Activated T-cell treated with anti-CD3 and anti-CD28 coated beads, Interleukin-2, amount 50 U/mL, for 72 hours (primary cell): ENCODE data around the gene OXA1L. TPM values are rescaled to one million over a fixed set of nuclear protein-coding genes. Genes with fewer than 3 reads are reported as not detected.

ENCODE experiments used
- ATAC-seq, 2 donors: fragments of 150-1000 bp; cut with Tn5 transposase; replicated peaks in 1 of 2; 2 replicates each; pipeline ENCODE4 v1.10.0; 2021; ENCODE audit warnings: moderate library complexity in 2 of 2, mild to moderate bottlenecking in 1 of 2
- DNase-seq, 2 donors: peaks; one replicate each; pipeline ENCODE4 v3.0.0; 2021 to 2022; ENCODE audit warnings: mixed read lengths in 1 of 2
- H3K27ac Mint-ChIP-seq: one replicate; pipeline ENCODE4 v1.8.0; 2022; ENCODE audit warnings: mild to moderate bottlenecking, moderate library complexity, mixed read lengths
- H3K27me3 Mint-ChIP-seq: one replicate; pipeline ENCODE4 v1.8.0; 2022; ENCODE audit warnings: low read depth, mixed read lengths
- H3K36me3 Mint-ChIP-seq, 2 donors: one replicate each; pipeline ENCODE4 v1.8.0; 2022; ENCODE audit warnings: mixed read lengths in 2 of 2, mild to moderate bottlenecking in 1 of 2; ENCODE audit not compliant: insufficient read depth in 2 of 2
- H3K4me1 Mint-ChIP-seq: one replicate; pipeline ENCODE4 v1.8.0; 2022; ENCODE audit warnings: low read depth, mixed read lengths
- H3K4me3 Mint-ChIP-seq, 2 donors: one replicate each; pipeline ENCODE4 v1.8.0; 2022; ENCODE audit warnings: mild to moderate bottlenecking in 2 of 2, mixed read lengths in 2 of 2, moderate library complexity in 2 of 2
- H3K9me3 Mint-ChIP-seq, 2 donors: one replicate each; pipeline ENCODE4 v1.8.0; 2022; ENCODE audit warnings: mixed read lengths in 2 of 2
- total RNA-seq, 2 donors: library from RNA; stranded (reverse); gene quantifications; one replicate each; pipeline ENCODE4 v1.2.3, GENCODE V29; 2022

The OXA1L gene
- total RNA-seq, 2 donors from 2014 or later: 135 to 136 TPM

- no peak for ATAC-seq
Observed at GRCh38 chr14:22811722-22812121, 45.2 kb downstream of the OXA1L start.

DNA sequence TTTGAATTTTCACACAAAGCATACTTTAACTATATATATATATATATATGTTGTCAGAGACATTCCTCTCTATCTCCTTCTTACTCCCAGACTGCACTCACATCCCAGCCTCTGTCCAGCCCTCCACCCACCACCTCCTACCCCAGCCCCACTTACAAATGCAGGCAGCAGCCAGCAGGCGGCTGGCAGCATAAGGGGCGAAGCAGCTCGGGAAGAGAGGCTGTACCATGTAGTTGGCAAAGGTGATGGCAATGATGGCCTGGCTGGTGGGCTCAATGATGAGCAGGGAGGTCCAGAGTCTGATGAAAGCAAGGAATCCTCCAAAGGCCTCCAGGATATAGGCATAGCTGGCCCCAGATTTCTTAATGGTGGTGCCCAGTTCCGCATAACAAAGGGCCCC is 46.3 kb downstream of the OXA1L start:
- Mint-ChIP-seq H3K27me3 (no peaks in the 10 kb centered on the region), H3K27ac (no peak overlapping the region), H3K4me1 (peaks cover 18% of the 10 kb centered on the region), H3K9me3 (no peaks in the 10 kb centered on the region), H3K36me3 (no peaks in the 10 kb centered on the region), H3K4me3 (no peak overlapping the region)
- no peak for DNase-seq
- ATAC-seq: no peak

More at GRCh38 chr14:22811722-22812121, 45.2 kb downstream of the OXA1L start:
- Mint-ChIP-seq H3K27ac (no peak overlapping the region), H3K4me3 (no peak overlapping the region), H3K9me3 (no peaks in the 10 kb centered on the region), H3K4me1 (peaks cover 16% of the 10 kb centered on the region), H3K27me3 (no peaks in the 10 kb centered on the region), H3K36me3 (no peaks in the 10 kb centered on the region)
- no peak for DNase-seq

DNA sequence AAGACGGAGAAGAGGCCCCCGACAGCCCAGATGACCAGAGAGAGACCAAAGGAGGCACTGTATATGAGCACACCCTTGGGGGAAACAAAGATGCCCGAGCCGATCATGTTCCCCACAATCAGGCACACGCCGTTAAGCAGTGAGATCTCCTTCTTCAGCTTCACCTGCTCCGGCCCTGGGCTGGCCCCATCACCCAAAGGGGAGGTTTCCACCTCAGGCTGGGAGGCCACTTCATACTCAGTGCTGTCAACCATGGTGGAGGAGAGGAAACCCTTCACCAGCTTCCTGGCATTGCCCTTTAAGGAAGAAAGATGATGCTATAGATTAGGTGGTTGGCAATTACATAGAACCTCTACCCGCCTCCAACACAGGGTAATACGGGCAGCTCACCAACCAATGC is 46.7 kb downstream of the OXA1L start:
- no peaks in the 10 kb centered on the region for H3K27me3 Mint-ChIP-seq
- DNase-seq (no peak), ATAC-seq (no peak)
- peaks cover 21% of the 10 kb centered on the region for H3K4me1 Mint-ChIP-seq
- no peaks in the 10 kb centered on the region for H3K36me3 Mint-ChIP-seq
- no peak overlapping the region for H3K4me3 Mint-ChIP-seq
- no peak overlapping the region for H3K27ac Mint-ChIP-seq
- H3K9me3 Mint-ChIP-seq: no peaks in the 10 kb centered on the region

- Mint-ChIP-seq H3K27ac (no peak overlapping the region), H3K36me3 (no peaks in the 10 kb centered on the region), H3K4me3 (no peak overlapping the region), H3K4me1 (peaks cover 27% of the 10 kb centered on the region), H3K9me3 (no peaks in the 10 kb centered on the region), H3K27me3 (no peaks in the 10 kb centered on the region)
- no peak for DNase-seq
- ATAC-seq: no peak
Observed at GRCh38 chr14:22814373-22814772, 47.9 kb downstream of the OXA1L start.

DNA sequence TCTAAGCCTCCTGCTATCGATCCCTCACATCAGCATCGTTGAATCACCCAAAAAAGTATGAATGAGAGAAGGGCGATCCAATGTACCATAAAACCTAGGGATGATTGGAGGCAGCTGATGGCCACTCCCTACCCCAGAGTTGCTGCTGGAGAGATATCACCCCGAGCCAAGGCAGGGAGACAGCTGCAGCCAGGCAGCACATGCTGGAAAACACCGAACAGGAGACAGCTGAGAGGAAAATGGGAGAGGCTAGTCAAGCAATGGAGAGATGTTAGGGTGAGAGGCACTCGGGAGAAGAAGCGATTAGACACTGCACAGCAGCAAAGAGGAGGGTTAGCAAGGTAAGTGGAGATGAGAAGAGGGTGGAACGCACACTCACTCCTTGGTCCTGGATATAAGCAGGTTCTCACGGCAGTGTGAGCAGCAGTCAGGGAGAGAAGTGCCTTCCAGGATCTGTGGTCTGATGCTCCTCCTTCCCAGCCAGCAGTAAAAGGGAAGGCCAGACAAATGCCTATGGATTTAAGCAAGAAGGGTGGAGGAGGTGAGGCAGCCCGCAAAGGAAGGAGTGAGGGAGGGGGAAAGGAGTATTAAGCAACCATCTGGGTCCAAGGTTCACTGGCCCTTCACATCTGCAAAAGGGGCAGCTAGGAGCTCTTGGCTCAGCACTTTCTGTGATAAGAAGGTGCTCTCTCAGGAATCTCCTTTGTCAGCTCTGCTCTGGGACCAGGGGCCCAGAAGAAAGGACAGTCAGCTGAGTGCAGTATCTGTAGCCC is 48.6 kb downstream of the OXA1L start, which contains the start of gene SLC7A7:
TSS of gene SLC7A7 (minus strand) at position 495 of the 773 bp plus-strand sequence. CDS start 2,037 bp downstream, outside the sequence.
- Mint-ChIP-seq H3K27ac (no peak within 1 kb of the TSS), H3K4me3 (no peak within 1 kb of the TSS), H3K27me3 (no peaks in the 10 kb centered on the region), H3K9me3 (no peaks in the 10 kb centered on the region), H3K4me1 (peaks cover 35% of the 10 kb centered on the region), H3K36me3 (no peaks in the 10 kb centered on the region)
- ATAC-seq: no peak
- DNase-seq: no peak

GRCh38 chr14:22819151-22819988 is 52.9 kb downstream of the OXA1L start:
- no peaks in the 10 kb centered on the region for H3K27me3 Mint-ChIP-seq
- DNase-seq: no peak
- H3K27ac Mint-ChIP-seq: no peak overlapping the region
- H3K9me3 Mint-ChIP-seq: no peaks in the 10 kb centered on the region
- peaks cover 43% of the 10 kb centered on the region for H3K4me1 Mint-ChIP-seq
- ATAC-seq: peak; percentile 46 to 57
- peak overlapping the region in 1 of 2 donors; percentile 28 for H3K4me3 Mint-ChIP-seq
- H3K36me3 Mint-ChIP-seq: no peaks in the 10 kb centered on the region

DNA sequence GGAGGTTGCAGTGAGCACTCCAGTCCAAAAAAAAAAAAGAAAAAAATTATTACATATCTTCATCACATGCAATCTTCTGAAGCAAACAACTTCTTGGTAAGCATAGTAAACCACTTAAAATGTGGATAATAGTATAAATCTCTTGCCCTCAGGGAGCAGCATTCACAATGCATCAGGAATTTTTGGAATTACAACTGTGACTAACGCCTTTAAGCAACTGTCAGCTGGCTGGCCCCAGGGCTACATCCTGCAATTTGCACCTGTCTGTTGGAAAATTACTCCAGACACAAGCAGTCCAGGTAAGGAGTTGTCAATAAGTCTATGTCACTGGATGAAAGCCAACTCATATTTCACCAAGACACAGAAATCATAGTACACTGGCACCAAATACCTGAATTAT is 54.2 kb downstream of the OXA1L start:
- H3K36me3 Mint-ChIP-seq: no peaks in the 10 kb centered on the region
- H3K27ac Mint-ChIP-seq: no peak overlapping the region
- no peaks in the 10 kb centered on the region for H3K9me3 Mint-ChIP-seq
- peaks cover 45% of the 10 kb centered on the region for H3K4me1 Mint-ChIP-seq
- H3K27me3 Mint-ChIP-seq: no peaks in the 10 kb centered on the region
- no peak overlapping the region for H3K4me3 Mint-ChIP-seq
- ATAC-seq (no peak), DNase-seq (no peak)

DNA sequence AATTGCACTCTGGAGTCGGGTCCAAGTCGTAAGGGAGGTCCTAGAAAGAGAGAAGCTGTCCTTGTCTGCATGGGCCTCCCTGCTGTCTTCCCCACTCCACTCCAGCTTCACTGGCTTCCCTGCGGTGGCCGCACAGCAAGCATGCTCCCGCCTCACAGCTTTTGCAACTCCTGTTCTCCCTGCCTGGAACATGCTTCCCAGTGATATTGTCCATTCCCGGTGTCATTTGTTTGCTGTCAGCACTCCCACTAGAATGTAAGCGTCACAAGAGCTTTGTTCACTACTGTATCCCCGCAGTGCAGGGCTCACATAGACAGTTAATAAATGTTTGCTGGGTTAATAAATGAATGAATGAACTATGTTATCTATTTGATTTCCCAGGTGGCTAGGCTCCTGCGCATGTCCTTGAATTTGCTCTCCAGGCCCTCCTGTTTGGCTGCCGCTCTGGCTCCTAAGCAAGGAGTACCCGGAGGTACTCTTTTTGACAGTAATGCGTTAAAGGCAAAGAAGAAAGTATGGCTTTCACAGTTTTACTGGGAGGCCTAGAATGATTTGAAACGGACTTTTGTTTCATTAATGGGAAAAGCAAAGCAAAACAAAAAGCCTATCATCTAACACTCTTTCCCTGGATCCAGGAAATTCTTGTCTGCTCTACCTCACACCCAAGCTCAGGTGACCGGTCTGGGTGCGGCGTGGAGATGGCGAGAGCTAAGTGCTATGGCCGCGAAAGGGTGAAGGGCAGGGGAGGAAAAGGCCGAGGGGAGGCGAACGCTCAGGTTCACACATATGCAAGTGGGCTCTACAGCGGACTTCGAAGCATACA is 54.9 kb downstream of the OXA1L start:
- H3K4me3 Mint-ChIP-seq: peak overlapping the region; percentile 27 to 31
- no peaks in the 10 kb centered on the region for H3K9me3 Mint-ChIP-seq

GRCh38 chr14:22822016-22822570 is 55.6 kb downstream of the OXA1L start:
- DNase-seq (no peak), ATAC-seq (no peak)
- Mint-ChIP-seq H3K9me3 (no peaks in the 10 kb centered on the region), H3K27me3 (no peaks in the 10 kb centered on the region), H3K4me3 (peak overlapping the region; percentile 22 to 77), H3K27ac (no peak overlapping the region), H3K4me1 (peaks cover 40% of the 10 kb centered on the region), H3K36me3 (no peaks in the 10 kb centered on the region)

More for the DNA sequence above, 54.9 kb downstream of the OXA1L start:
- Mint-ChIP-seq H3K4me1 (peaks cover 40% of the 10 kb centered on the region), H3K36me3 (no peaks in the 10 kb centered on the region), H3K27me3 (no peaks in the 10 kb centered on the region), H3K27ac (no peak overlapping the region)
- DNase-seq (no peak), ATAC-seq (no peak)

Other genes with a start within 250 kb of the OXA1L start
- gene DAD1, start 177.5 kb upstream of the OXA1L start, total RNA-seq: 100 to 1,000 TPM; 165 to 188 TPM
- 10 to 100 TPM; 18.8 to 21.9 TPM for gene ABHD4, start 168.4 kb upstream of the OXA1L start, total RNA-seq
- not detected for gene OR6J1, start 122.3 kb upstream of the OXA1L start, total RNA-seq
- 1 to 10 TPM in 1 of 2 donors, under 1 TPM in 1; 0.21 to 1.5 TPM for gene SLC7A7, start 48.7 kb downstream of the OXA1L start, total RNA-seq
- gene MRPL52, start 63.2 kb downstream of the OXA1L start, total RNA-seq: 10 to 100 TPM; 76.9 to 80.4 TPM
- gene MMP14, start 69.9 kb downstream of the OXA1L start, total RNA-seq: 1 to 10 TPM; 1.4 to 6.8 TPM
- gene LRP10, start 105.1 kb downstream of the OXA1L start, total RNA-seq: 10 to 100 TPM; 66.5 to 78.4 TPM
- 1 to 10 TPM; 4.6 to 4.7 TPM for gene REM2, start 116.5 kb downstream of the OXA1L start, total RNA-seq
- 10 to 100 TPM; 69.5 to 77.5 TPM for gene RBM23, start 152.5 kb downstream of the OXA1L start, total RNA-seq
- gene PRMT5, start 162.7 kb downstream of the OXA1L start, total RNA-seq: 10 to 100 TPM; 55.0 to 79.2 TPM
- 10 to 100 TPM; 82.0 to 90.9 TPM for gene HAUS4, start 190.4 kb downstream of the OXA1L start, total RNA-seq
- 1 to 10 TPM; 1.7 to 2.2 TPM for gene AJUBA, start 215.9 kb downstream of the OXA1L start, total RNA-seq
- 10 to 100 TPM; 13.5 to 15.2 TPM for gene C14orf93, start 243.5 kb downstream of the OXA1L start, total RNA-seq